Stimulated activated CD8-positive, alpha-beta memory T cell treated with anti-CD3 and anti-CD28 coated beads, Interleukin-4, amount 100 ng/mL, for 1 hour (primary cell): Measurements from ENCODE around the gene TXNDC12.

Experiments used
- DNase-seq, 2 donors: peaks; one replicate each; pipeline ENCODE4 v3.0.0-alpha.2; 2020; ENCODE audit warnings: low read depth in 2 of 2, low spot score in 1 of 2

The TXNDC12 gene

GRCh38 chr1:52002038-52002917 lies 52.7 kb downstream of the TXNDC12 start:
- peak in 1 of 2 donors; percentile 6 for DNase-seq

GRCh38 chr1:51998701-51999100 lies 56.3 kb downstream of the TXNDC12 start:
- no peak for DNase-seq

GRCh38 chr1:51997974-51998382 lies 57.0 kb downstream of the TXNDC12 start:
- no peak for DNase-seq

- peak; percentile 65 to 66 for DNase-seq
Observed at GRCh38 chr1:51990478-51990965, 64.5 kb downstream of the TXNDC12 start, which contains the start of gene RAB3B. TSS of gene RAB3B (minus strand) at chr1:51990700. CDS start at chr1:51977117, 13,583 bp downstream.

GRCh38 chr1:51989582-51990477 lies 65.2 kb downstream of the TXNDC12 start:
- no peak for DNase-seq

GRCh38 chr1:51988254-51988653 lies 66.7 kb downstream of the TXNDC12 start:
- no peak for DNase-seq

GRCh38 chr1:51986718-51987117 lies 68.3 kb downstream of the TXNDC12 start:
- no peak for DNase-seq

GRCh38 chr1:51982161-51982560 lies 72.8 kb downstream of the TXNDC12 start:
- DNase-seq = no peak

GRCh38 chr1:51981555-51981954 lies 73.4 kb downstream of the TXNDC12 start:
- no peak for DNase-seq

GRCh38 chr1:51978099-51978498 lies 76.9 kb downstream of the TXNDC12 start:
- no peak for DNase-seq

GRCh38 chr1:51976846-51977602 lies 78.0 kb downstream of the TXNDC12 start:
- DNase-seq = no peak

- DNase-seq = no peak
Observed at GRCh38 chr1:51973587-51974474, 81.2 kb downstream of the TXNDC12 start.
